BE2C (cell line): Measurements from ENCODE around the gene PRKAR1B.

Source experiments
- DNase-seq: peaks from one replicate; pipeline ENCODE4 v3.0.0-alpha.2; 2020
- H3K27me3 ChIP-seq: fragments of 250-450 bp; sonication (Bioruptor Pico); 2 replicates; pipeline ENCODE4 v1.5.1; 2020; ENCODE audit warnings: mild to moderate bottlenecking
- H3K36me3 ChIP-seq: fragments of 250-450 bp; sonication (Bioruptor Pico); 2 replicates; pipeline ENCODE4 v1.5.1; 2020; ENCODE audit warnings: mild to moderate bottlenecking
- H3K4me1 ChIP-seq: fragments of 250-450 bp; sonication (Bioruptor Pico); 2 replicates; pipeline ENCODE4 v1.5.1; 2020
- H3K4me3 ChIP-seq: 2 replicates; pipeline ENCODE4 v1.5.1; 2011; ENCODE audit warnings: low read depth, low read length
- H3K9me3 ChIP-seq: fragments of 250-450 bp; sonication (Bioruptor Pico); 2 replicates; pipeline ENCODE4 v1.5.1; 2020
- CTCF ChIP-seq: IDR thresholded peaks from 2 replicates; pipeline ENCODE4 v1.5.1; 2012; ENCODE audit warnings: mild to moderate bottlenecking, low read depth, low read length

PRKAR1B gene

GRCh38 chr7:575425-576366, 151.4 kb downstream of the PRKAR1B start:
- Histone ChIP-seq H3K4me1 (no peaks in the 10 kb centered on the region), H3K4me3 (no peak overlapping the region), H3K36me3 (no peaks in the 10 kb centered on the region), H3K27me3 (no peaks in the 10 kb centered on the region), H3K9me3 (no peaks in the 10 kb centered on the region; the same call in 1 of the 2 replicates)
- TF ChIP-seq CTCF = no peak
- no peak for DNase-seq

- no peak overlapping the region for H3K4me3 ChIP-seq
- H3K36me3 ChIP-seq = no peaks in the 10 kb centered on the region
- DNase-seq = no peak
- H3K27me3 ChIP-seq = no peaks in the 10 kb centered on the region
- no peaks in the 10 kb centered on the region; the same call in 1 of the 2 replicates for H3K9me3 ChIP-seq
- H3K4me1 ChIP-seq = no peaks in the 10 kb centered on the region
- no peak for TF ChIP-seq CTCF
Measured at GRCh38 chr7:574661-575395, 152.3 kb downstream of the PRKAR1B start.

- no peaks in the 10 kb centered on the region for H3K36me3 ChIP-seq
- H3K9me3 ChIP-seq = no peaks in the 10 kb centered on the region; the same call in 1 of the 2 replicates
- TF ChIP-seq CTCF = no peak
- no peaks in the 10 kb centered on the region for H3K27me3 ChIP-seq
- DNase-seq = no peak
- no peak overlapping the region for H3K4me3 ChIP-seq
- H3K4me1 ChIP-seq = no peaks in the 10 kb centered on the region
Measured at GRCh38 chr7:573933-574381, 153.1 kb downstream of the PRKAR1B start.

- Histone ChIP-seq H3K4me1 (no peaks in the 10 kb centered on the region), H3K4me3 (no peak overlapping the region), H3K36me3 (no peaks in the 10 kb centered on the region), H3K9me3 (no peaks in the 10 kb centered on the region; the same call in 1 of the 2 replicates), H3K27me3 (no peaks in the 10 kb centered on the region)
- DNase-seq = no peak
- TF ChIP-seq CTCF = no peak
Measured at GRCh38 chr7:573269-573932, 153.7 kb downstream of the PRKAR1B start.

GRCh38 chr7:572416-573268, 154.4 kb downstream of the PRKAR1B start:
- no peaks in the 10 kb centered on the region for H3K27me3 ChIP-seq
- H3K36me3 ChIP-seq = no peaks in the 10 kb centered on the region
- DNase-seq = no peak
- H3K4me1 ChIP-seq = no peaks in the 10 kb centered on the region
- TF ChIP-seq CTCF = no peak
- H3K9me3 ChIP-seq = no peaks in the 10 kb centered on the region; the same call in 1 of the 2 replicates
- no peak overlapping the region for H3K4me3 ChIP-seq
